Transverse colon (tissue), 4 donors: Measurements from ENCODE around the gene FRMD8. TPM values are rescaled to one million over a fixed set of nuclear protein-coding genes. Genes with fewer than 3 reads are reported as not detected.
A peak's percentile ranks its signal among the peaks of the same experiment; 100 is the strongest.

Experiments used
- DNase-seq: peaks from one replicate; pipeline ENCODE4 v3.0.0-alpha.2; 2019
- H3K27ac ChIP-seq, 4 donors: fragments of 200-600 bp; sonication (generic); 2 replicates each; pipeline ENCODE4 v1.5.1; 2016 to 2018; ENCODE audit warnings: inconsistent platforms in 4 of 4
- H3K27me3 ChIP-seq: fragments of 200-600 bp; sonication (generic); 2 replicates; pipeline ENCODE4 v1.5.1; 2017; ENCODE audit warnings: inconsistent platforms
- H3K36me3 ChIP-seq, 4 donors: fragments of 200-600 bp; sonication (generic); 2 replicates each; pipeline ENCODE4 v1.5.1; 2017 to 2019; ENCODE audit warnings: inconsistent platforms in 4 of 4
- H3K4me1 ChIP-seq, 4 donors: fragments of 200-600 bp; sonication (generic); 2 replicates each; pipeline ENCODE4 v1.5.1; 2017 to 2020; ENCODE audit warnings: inconsistent platforms in 4 of 4
- H3K4me3 ChIP-seq, 4 donors: fragments of 200-600 bp; sonication (generic); 1 replicate in 1 of 4; 2 replicates in 3 of 4; pipeline versions ENCODE4 v1.5.1 to v1.6.1; 2017 to 2019; ENCODE audit warnings: inconsistent platforms in 4 of 4
- H3K9me3 ChIP-seq, 2 donors: fragments of 200-600 bp; sonication (generic); 2 replicates each; pipeline ENCODE4 v1.5.1; 2017 to 2019; ENCODE audit warnings: inconsistent platforms in 2 of 2
- EP300 ChIP-seq: sonication (generic); formaldehyde crosslinking; IDR thresholded peaks from one replicate; pipeline ENCODE4 v1.6.1; 2017; ENCODE audit warnings: antibody characterized with exemption, low read depth
- POLR2A ChIP-seq: fragments of 450-650 bp; IDR thresholded peaks from one replicate; pipeline ENCODE4 v1.6.1; 2016; ENCODE audit warnings: antibody characterized with exemption, mild to moderate bottlenecking, moderate library complexity
- POLR2AphosphoS5 ChIP-seq, 3 donors: sonication (generic); formaldehyde crosslinking; IDR thresholded peaks; one replicate each; pipeline ENCODE4 v1.6.1; 2016; ENCODE audit warnings: antibody characterized with exemption in 3 of 3
- WGBS, 2 donors: methylation state at CpG; one replicate each; pipeline ENCODE4 v1.1.5; 2018; ENCODE audit warnings: low coverage in 1 of 2; 5-methylcytosine and 5-hydroxymethylcytosine counted together
- in situ Hi-C, 4 donors: fragments of 200-750 bp; cut with MboI; loops; one replicate each; pipeline versions ENCODE4 v1.15.0 to v1.15.1; 2017; ENCODE audit warnings: low sequenced_read_pairs in 3 of 4, low pct_ligation_motif_present in 1 of 4, low pct_unique_long_range_greater_than_20kb in 1 of 4
- intact Hi-C: fragments of 100-400 bp; cut with DNase I; formaldehyde crosslinking; loops from one replicate; pipeline ENCODE4 v1.15.1; 2023; ENCODE audit warnings: low total_unique reads
- total RNA-seq, 4 donors: library from RNA; depleted of rRNA; stranded (reverse); fragments of >200 nt; gene quantifications; one replicate each; pipeline ENCODE4 v1.1.0, GENCODE V29; 2016
- TF ChIP-seq, protein P1 (sequence below), 5 experiments: fragments of 200-600 bp in 3 of 5; fragments of 450-650 bp in 2 of 5; sonication (generic) in 3 of 5; IDR thresholded peaks; 1 replicate in 2 of 5; 2 replicates in 3 of 5; pipeline ENCODE4 v1.5.1; 2016 to 2017; ENCODE audit warnings: antibody characterized with exemption in 5 of 5, inconsistent platforms in 3 of 5, mild to moderate bottlenecking in 2 of 5, moderate library complexity in 1 of 5

The FRMD8 gene
- total RNA-seq, 4 donors from 2014 or later = 64.3 to 164 (median 128) TPM

DNA sequence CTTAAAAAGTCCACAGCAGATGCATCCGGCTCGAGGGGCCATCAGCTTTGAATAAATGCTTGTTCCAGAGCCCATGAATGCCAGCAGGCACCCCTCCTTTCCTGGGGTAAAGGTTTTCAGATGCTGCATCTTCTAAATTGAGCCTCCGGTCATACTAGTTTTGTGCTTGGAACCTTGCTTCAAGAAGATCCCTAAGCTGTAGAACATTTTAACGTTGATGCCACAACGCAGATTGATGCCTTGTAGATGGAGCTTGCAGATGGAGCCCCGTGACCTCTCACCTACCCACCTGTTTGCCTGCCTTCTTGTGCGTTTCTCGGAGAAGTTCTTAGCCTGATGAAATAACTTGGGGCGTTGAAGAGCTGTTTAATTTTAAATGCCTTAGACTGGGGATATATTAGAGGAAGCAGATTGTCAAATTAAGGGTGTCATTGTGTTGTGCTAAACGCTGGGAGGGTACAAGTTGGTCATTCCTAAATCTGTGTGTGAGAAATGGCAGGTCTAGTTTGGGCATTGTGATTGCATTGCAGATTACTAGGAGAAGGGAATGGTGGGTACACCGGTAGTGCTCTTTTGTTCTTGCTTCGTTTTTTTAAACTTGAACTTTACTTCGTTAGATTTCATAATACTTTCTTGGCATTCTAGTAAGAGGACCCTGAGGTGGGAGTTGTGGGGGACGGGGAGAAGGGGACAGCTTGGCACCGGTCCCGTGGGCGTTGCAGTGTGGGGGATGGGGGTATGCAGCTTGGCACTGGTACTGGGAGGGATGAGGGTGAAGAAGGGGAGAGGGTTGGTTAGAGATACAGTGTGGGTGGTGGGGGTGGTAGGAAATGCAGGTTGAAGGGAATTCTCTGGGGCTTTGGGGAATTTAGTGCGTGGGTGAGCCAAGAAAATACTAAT, 38.0 kb downstream of the FRMD8 start:
- H3K36me3 ChIP-seq = peaks cover 0 to 14% (median 0%) of the 10 kb centered on the region in 4 donors
- H3K9me3 ChIP-seq = no peaks in the 10 kb centered on the region
- TF ChIP-seq EP300 = no peak
- TF ChIP-seq POLR2A = peak; percentile 8
- peak; percentile 4 to 84 (median 80) for TF ChIP-seq POLR2AphosphoS5 (IDR thresholded peaks at IDR 0.05)
- peaks cover 22 to 52% (median 45%) of the 10 kb centered on the region in 4 donors for H3K4me1 ChIP-seq
- peak overlapping the region; percentile 73 to 90 (median 78) for H3K4me3 ChIP-seq
- no peaks in the 10 kb centered on the region for H3K27me3 ChIP-seq
- DNase-seq = peak; percentile 69
- 0 to 1% methylated on average over 6 to 18 of the region's 18 CpGs for WGBS, 2 donors
- in situ Hi-C loops (loop anchor here in 2 of 4 donors (10.0 kb wide), 1 partner anchor 80 kb away; no protein-coding TSS in a partner anchor), intact Hi-C loops (loop anchor here (1.0 to 5.0 kb wide), 2 partner anchors 58 to 73 kb away; partner anchors contain the start of gene MALAT1)
- peak overlapping the region; percentile 100 for H3K27ac ChIP-seq

DNA sequence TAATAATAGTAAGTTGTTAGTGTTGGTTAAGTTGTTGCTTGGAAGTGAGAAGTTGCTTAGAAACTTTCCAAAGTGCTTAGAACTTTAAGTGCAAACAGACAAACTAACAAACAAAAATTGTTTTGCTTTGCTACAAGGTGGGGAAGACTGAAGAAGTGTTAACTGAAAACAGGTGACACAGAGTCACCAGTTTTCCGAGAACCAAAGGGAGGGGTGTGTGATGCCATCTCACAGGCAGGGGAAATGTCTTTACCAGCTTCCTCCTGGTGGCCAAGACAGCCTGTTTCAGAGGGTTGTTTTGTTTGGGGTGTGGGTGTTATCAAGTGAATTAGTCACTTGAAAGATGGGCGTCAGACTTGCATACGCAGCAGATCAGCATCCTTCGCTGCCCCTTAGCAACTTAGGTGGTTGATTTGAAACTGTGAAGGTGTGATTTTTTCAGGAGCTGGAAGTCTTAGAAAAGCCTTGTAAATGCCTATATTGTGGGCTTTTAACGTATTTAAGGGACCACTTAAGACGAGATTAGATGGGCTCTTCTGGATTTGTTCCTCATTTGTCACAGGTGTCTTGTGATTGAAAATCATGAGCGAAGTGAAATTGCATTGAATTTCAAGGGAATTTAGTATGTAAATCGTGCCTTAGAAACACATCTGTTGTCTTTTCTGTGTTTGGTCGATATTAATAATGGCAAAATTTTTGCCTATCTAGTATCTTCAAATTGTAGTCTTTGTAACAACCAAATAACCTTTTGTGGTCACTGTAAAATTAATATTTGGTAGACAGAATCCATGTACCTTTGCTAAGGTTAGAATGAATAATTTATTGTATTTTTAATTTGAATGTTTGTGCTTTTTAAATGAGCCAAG, 38.9 kb downstream of the FRMD8 start:
- Histone ChIP-seq H3K9me3 (no peaks in the 10 kb centered on the region), H3K36me3 (peaks cover 0 to 14% (median 0%) of the 10 kb centered on the region in 4 donors), H3K27me3 (no peaks in the 10 kb centered on the region), H3K4me1 (peaks cover 15 to 52% (median 45%) of the 10 kb centered on the region in 4 donors), H3K4me3 (peak overlapping the region; percentile 73 to 90 (median 78)), H3K27ac (peak overlapping the region; percentile 100)
- WGBS, 2 donors = 0% methylated on average over 3 to 9 of the region's 9 CpGs
- intact Hi-C loops (loop anchor here (1.0 kb wide), 1 partner anchor 57 kb away; no protein-coding TSS in a partner anchor), in situ Hi-C loops (loop anchor here in 2 of 4 donors (10.0 kb wide), 1 partner anchor 79 kb away; no protein-coding TSS in a partner anchor)
- TF ChIP-seq EP300 (no peak), POLR2A (peak; percentile 83), POLR2AphosphoS5 (IDR thresholded peaks at IDR 0.05) (peak; percentile 85 to 95 (median 87))
- TF ChIP-seq, protein P1, sequence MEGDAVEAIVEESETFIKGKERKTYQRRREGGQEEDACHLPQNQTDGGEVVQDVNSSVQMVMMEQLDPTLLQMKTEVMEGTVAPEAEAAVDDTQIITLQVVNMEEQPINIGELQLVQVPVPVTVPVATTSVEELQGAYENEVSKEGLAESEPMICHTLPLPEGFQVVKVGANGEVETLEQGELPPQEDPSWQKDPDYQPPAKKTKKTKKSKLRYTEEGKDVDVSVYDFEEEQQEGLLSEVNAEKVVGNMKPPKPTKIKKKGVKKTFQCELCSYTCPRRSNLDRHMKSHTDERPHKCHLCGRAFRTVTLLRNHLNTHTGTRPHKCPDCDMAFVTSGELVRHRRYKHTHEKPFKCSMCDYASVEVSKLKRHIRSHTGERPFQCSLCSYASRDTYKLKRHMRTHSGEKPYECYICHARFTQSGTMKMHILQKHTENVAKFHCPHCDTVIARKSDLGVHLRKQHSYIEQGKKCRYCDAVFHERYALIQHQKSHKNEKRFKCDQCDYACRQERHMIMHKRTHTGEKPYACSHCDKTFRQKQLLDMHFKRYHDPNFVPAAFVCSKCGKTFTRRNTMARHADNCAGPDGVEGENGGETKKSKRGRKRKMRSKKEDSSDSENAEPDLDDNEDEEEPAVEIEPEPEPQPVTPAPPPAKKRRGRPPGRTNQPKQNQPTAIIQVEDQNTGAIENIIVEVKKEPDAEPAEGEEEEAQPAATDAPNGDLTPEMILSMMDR (IDR thresholded peaks at IDR 0.05) = peak in 4 of 5 experiments; percentile 11 to 67 (median 47)
- DNase-seq = peak; percentile 69

DNA sequence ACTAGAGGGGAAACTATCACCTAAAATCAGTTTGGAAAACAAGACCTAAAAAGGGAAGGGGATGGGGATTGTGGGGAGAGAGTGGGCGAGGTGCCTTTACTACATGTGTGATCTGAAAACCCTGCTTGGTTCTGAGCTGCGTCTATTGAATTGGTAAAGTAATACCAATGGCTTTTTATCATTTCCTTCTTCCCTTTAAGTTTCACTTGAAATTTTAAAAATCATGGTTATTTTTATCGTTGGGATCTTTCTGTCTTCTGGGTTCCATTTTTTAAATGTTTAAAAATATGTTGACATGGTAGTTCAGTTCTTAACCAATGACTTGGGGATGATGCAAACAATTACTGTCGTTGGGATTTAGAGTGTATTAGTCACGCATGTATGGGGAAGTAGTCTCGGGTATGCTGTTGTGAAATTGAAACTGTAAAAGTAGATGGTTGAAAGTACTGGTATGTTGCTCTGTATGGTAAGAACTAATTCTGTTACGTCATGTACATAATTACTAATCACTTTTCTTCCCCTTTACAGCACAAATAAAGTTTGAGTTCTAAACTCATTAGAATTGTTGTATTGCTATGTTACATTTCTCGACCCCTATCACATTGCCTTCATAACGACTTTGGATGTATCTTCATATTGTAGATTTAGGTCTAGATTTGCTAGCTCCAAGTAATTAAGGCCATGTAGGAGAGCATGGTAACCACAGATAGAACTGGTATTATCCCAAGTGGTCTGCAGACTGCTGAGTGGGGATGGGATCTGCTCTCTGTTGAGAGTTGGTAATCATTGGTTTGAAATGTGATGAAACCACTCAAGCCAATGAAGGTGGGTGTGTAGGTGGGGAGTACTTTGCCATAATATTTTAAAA, 39.8 kb downstream of the FRMD8 start:
- Histone ChIP-seq H3K27me3 (no peaks in the 10 kb centered on the region), H3K36me3 (peaks cover 0 to 14% (median 0%) of the 10 kb centered on the region in 4 donors), H3K9me3 (no peaks in the 10 kb centered on the region), H3K4me1 (peaks cover 12 to 53% (median 44%) of the 10 kb centered on the region in 4 donors), H3K4me3 (peak overlapping the region; percentile 73 to 90 (median 78)), H3K27ac (peak overlapping the region; percentile 100)
- intact Hi-C loops (loop anchor here (1.0 kb wide), 1 partner anchor 56 kb away; no protein-coding TSS in a partner anchor), in situ Hi-C loops (loop anchor here in 2 of 4 donors (10.0 kb wide), 1 partner anchor 79 kb away; no protein-coding TSS in a partner anchor)
- WGBS, 2 donors = 0 to 3% methylated on average over 9 of the region's 9 CpGs
- TF ChIP-seq, protein P1 (IDR thresholded peaks at IDR 0.05) = no peak
- TF ChIP-seq POLR2A (peak; percentile 43), POLR2AphosphoS5 (IDR thresholded peaks at IDR 0.05) (peak; percentile 75 to 97 (median 91)), EP300 (no peak)
- peak; percentile 60 for DNase-seq
